Activated CD4-positive, alpha-beta T cell treated with anti-CD3 and anti-CD28 coated beads for 48 hours (primary cell): ENCODE measurements around the gene FBXO5.
A peak's percentile ranks its signal among the peaks of the same experiment; 100 is the strongest.
"Not testable (repeated sequence)": the region's sequence is repeated elsewhere in the genome, so short reads cannot be mapped to it uniquely, and the experiment has no call there.

Experiments used
- DNase-seq: peaks from one replicate; pipeline ENCODE4 v3.0.0-alpha.2; 2020

Gene FBXO5, protein sequence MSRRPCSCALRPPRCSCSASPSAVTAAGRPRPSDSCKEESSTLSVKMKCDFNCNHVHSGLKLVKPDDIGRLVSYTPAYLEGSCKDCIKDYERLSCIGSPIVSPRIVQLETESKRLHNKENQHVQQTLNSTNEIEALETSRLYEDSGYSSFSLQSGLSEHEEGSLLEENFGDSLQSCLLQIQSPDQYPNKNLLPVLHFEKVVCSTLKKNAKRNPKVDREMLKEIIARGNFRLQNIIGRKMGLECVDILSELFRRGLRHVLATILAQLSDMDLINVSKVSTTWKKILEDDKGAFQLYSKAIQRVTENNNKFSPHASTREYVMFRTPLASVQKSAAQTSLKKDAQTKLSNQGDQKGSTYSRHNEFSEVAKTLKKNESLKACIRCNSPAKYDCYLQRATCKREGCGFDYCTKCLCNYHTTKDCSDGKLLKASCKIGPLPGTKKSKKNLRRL

DNA sequence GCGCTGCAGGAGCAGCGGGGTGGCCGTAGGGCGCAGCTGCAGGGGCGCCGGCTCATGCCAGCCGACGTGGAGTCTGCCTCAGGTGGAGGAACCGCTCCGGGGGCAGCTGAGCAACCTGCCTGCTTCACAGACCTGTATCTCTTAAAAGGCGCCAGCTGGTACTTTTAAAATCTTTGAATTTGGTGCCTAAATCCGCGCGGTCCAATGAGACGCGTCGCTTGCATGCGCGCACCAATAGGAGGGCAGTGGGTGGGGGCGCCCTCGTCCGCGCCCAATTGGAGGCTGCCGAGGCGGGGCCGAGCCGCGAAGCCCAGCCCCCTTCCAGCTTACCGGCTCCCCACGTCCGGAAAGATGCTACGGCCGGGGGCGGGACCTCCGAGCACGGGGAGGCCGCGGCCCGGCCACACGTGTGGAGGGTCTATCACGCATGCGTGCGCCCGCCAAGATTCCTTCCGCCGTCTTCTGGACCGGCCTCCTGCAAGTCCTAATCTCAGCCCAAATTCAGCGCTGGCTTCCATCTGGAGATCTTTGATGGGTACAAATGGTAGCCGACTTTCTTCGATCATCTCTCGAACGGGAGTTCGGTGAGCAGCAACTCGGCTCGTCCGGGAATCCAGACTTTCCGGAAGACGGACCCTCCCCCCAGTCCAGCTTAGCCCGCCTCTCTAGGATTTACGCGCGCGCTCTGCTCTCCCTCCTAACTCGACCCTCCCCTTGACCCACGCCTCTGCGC lies at the start of gene FBXO5:
TSS of gene FBXO5 (minus strand) at position 138 of the 733 bp plus-strand sequence. CDS start at position 56, 82 bp downstream.
- peak; percentile 98 for DNase-seq

DNA sequence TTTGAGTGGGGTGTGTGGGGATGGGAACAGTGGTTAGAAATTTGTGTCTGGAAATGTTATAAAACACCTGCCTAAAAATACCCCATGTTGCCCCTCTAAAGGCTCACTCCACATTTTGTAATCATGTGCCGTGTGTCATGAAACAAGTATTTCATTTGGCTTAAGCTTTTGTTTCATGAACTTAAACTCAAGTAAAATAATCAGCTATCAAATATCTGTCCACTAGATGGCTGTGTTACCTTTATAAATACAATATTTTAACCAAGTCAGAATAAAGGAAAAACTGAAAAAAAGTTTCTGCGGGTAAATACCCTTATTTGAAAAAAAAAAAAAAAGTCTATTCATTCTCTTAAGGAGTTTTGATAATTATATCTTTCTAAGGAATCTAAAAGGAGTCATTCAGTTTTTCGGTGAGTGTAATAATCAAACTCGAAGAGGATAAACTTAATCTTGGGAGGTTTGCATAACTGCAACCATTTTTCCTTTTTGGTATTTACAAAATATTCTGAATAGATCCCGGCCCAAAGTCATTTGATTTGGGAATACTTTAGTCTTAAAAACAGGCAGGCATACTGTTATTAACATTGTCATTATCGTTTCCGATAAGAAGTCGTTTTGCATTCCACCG lies 49.5 kb upstream of the FBXO5 start:
- no peak for DNase-seq

DNA sequence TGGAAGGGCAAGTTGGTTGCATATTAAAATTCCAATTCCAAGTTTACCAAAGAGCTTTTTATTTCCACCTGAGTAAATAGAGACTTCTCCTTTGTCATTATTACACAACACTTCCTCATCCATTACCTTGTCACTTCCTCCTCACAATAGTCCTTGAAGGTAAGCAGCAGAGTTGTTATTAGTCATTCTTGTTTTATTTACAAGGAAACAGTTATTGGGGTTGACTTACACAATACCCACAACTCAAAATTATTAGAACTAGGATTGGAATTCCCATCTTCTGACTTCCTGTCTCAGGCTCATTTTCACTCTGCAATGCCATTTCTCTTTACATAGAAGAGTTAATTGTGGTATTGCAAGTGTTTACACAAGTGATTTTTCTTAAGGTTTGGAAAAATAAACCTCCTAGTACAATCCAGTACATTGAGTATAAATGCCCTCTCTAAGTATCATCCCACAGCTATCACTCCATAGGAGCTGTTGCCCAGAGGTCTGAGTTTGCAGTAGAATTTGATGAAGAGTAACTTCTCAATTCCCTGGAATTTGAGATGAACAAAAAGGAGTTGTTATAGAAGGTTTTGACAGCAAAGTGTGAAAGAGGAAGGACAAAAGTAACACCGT lies 48.6 kb upstream of the FBXO5 start:
- DNase-seq: no peak

DNA sequence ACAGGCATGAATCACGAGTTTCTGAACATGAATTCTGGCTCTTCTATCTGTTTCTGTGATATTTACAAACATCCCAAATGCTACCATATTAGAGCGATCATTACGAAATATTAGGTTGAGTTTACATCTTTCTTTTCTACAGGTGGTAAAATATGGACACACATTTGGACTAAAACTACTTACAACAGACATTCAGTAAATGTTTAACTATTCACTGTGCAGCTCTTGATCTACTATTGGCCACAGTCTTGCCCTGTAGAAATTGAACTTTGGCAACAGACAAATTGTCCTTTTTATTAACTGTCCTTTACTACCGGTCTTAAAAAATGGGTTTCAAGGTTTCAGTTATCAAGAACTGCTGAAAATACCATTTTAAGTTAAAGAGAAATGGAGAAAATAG lies 46.1 kb upstream of the FBXO5 start:
- DNase-seq: no peak

DNA sequence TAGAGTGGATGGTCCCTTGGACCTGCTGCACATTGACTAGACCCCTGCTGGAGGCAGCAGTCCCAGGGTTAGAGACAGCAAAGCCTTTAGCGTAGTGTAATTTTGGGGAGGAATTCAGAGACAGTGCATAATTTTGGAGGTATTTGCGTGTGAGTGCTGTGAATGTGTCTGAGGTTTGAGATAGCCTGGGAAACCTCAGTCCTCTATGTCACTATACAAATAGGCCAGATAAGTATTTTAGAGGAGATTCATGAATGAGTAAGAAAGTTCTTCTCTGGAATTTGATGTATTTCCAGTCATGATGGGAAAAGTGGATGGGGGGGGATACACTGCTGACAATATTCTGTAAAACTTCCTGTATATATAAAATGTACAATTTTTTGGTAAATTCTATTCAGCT lies 45.4 kb upstream of the FBXO5 start:
- no peak for DNase-seq

DNA sequence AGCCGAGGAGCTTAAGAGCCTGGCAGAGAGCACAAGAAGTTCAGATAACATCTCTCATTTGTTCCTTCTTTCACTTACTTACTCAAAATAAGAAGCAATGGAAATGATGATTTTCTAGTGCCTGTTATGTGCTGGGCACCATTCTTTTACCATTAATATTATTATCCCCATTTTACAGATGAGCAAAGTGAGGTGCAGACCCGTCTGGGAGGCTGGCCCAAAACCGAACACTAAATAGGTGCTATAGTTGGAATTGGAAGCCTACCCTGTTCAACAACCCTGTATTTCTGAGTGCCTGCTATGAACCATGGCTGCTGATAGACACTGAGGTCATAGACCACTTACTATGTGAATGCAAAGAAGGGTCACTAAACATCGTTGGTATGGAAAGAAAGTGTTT lies 44.6 kb upstream of the FBXO5 start:
- DNase-seq: no peak

DNA sequence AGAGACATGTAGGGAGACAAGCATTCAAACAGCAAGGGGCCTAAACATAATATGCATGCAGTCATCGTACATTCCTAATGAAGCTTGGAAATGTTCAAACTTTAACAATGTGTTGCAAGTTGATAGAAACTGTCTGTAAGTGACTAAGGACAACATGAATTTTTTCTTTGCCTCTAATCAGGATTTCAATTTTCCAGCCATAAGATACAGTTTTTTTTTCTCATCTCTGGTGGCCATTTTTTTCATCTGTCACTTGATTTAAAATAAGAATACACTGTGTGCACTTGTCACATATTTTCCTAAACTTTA lies 41.8 kb upstream of the FBXO5 start:
- no peak for DNase-seq

DNA sequence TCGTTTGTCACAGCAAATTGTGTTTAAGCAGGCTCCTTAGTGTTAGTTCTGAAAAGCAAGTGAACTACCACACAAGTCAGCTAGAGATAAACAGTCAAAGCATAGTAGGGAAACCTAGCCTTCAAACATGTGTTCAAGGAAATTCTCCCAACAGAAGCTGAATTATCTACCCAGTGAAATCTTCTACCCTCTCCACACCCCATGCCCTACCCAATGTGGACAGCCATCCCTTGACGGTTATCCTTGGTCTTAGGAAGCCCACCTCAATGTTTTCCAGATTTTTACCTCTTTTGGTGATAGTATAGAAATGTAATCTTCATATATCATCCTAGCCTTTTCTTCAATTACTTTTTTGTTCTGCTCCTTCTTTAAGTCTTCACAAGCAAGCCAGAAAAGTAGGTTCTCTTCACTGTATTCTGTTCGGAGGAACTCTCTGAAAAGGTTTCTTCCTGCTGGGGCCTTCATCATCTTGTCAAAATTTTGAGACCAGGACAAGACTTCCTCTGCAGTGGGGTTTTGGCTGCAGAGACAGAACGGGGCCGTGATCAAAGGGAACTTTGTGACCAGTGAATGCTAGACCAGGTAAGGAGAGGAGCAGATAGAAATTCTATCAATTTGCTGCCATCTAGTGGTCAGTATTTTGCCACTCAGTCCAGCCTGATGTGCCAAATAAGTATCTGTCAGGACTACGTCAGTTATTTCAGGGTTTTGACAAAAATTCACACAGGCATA lies 41.3 kb upstream of the FBXO5 start:
- peak; percentile 45 for DNase-seq

DNA sequence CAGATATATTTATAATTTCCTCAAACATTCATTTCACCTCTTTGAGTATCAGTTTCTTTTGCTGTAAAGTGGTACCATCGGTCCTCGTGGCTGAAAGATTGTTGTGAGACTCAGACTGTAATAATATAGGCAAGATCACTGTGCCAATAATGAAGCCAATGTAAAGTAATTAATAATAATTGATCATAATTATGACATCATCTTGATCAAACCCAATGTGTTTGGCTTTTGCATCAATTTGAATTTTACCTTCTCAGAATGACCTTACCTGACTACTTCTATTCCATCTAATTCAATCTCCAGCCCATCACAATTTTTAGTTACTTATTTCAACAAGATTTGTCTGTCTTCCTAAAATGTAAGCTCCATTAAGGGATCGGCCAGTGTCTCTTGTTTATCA lies 35.5 kb upstream of the FBXO5 start:
- no peak for DNase-seq

DNA sequence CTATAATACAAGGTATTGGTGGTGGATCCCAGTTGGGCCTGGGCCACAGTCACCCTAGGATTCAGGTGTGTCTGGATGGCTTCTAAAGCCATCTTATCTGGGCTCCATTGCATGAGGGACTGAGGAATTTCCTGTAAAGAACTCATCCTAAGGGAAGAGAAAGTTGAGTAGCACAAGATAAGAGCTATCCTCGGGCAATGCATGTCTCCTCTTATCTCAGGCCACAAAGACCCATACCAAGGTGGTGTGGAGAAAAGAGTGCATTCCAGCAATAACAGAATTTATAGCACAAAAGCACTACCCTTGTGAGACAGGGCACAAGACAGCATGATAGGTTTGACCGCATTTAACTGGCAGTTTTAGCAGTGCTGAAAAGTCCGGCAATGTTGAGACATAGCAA lies 34.0 kb upstream of the FBXO5 start:
- no peak for DNase-seq

DNA sequence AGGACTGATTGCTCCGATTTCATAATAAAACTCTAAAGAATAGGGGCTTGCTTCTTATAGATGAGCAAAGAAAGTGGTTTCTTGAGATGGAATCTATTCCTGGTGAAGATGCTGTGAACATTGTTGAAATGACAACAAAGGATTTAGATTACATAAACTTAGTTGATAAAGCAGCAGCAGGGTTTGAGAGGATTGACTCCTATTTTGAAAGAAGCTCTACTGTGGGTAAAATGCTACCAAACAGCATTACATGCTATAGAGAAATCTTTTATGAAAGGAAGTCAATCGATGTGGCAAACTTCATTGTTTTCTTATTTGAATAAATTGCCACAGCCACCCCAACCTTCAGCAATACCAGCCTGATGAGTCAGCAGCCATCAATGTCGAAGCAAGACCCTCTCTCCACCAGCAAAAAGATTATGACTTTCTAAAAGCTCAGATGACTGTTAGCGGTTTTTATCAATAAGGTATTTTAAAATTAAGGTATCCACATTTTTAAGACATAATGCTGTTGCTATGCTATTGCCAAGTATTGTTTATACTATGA lies 32.3 kb upstream of the FBXO5 start:
- DNase-seq: no peak

DNA sequence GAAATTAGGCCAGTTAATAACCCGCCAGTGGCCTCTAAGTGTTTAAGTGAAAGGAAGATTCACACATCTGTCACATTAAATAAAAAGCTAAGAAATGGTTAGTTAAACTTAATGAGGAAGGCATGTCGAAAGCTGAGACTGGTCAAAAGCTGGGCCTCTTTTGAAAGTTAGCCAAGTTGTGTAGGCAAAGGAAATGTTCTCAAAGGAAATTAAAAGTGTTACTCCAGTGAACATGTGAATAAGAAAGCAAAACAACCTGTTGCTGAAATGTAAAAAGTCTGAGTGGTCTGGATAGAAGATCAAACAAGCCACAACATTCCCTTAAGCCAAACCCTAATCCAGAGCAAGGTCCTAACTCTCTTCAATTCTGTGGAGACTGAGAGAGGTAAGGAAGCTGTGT lies 30.6 kb upstream of the FBXO5 start:
- no peak for DNase-seq

DNA sequence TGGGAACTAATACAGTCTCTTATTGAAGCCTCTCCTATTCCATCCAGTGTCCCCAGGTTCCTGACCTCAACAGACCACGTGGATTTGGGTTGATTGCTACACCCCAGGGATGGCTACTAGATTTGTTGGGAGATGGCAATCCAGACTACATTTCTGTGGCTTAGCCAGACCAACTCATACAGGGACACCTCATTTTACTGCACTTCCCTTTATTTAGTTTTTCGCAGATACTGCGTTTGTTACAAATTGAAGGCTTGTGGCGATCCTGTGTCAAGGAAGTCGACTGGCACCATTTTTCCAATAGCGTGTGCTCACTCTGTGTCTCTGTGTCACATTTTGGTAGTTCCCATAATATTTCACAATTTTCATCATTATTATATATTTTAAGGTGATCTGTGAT lies 30.0 kb upstream of the FBXO5 start:
- DNase-seq: no peak

DNA sequence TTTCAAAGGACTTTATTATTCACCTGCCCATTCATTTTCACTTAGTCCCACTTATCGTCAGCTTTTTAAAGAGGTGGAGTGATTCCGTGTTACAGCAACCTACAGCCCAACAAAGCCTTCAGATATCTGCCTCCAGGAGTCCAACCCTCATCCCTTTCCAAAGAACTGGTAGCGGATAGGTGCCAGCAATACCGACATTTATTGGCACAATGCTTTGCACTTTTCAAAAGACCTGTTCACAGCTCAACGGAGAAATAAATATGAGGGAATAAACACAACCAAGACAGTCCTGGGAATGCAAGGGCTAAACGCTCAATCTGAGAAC lies 20.5 kb upstream of the FBXO5 start:
- DNase-seq: no peak

DNA sequence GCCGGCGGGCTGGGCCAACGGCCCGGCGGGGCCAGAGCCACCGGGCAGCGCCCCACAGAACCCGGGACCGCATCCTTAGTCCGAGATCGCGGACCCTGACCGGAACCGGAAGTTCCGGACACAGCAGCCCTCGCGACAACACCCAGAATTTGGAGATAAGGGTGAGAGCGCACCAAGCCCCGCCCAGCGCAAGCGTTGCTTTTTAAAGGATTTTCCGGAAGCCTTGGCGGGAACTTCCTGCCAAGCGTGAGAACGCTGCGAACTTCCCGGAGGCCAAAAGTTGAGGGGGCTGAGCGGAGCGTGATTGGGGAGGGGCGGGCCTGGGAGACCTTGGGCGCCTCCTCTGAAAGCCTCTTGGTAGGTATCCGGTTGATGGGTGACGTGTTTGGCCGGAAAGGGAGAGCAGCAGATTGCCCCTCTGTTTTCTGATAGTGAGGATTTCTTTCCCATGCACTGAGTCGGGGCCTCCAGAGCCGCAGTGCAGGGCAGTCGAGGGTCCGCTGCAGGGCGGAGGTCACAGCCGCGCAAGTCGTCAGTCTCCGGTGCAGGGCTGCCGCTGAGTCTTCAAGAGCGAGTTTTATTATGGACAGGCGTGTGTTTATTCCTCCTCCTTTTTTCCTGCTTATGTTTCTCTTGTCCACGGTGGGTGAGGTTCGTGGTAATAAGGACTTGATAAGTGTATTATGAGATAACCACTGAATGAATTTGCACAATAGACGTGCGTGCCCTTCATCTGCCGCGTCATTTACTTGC lies 19.9 kb upstream of the FBXO5 start, which contains the start of gene MTRF1L:
TSS of gene MTRF1L (minus strand) at position 97 of the 753 bp plus-strand sequence. CDS start at position 73, 24 bp downstream.
- DNase-seq: peak; percentile 94

DNA sequence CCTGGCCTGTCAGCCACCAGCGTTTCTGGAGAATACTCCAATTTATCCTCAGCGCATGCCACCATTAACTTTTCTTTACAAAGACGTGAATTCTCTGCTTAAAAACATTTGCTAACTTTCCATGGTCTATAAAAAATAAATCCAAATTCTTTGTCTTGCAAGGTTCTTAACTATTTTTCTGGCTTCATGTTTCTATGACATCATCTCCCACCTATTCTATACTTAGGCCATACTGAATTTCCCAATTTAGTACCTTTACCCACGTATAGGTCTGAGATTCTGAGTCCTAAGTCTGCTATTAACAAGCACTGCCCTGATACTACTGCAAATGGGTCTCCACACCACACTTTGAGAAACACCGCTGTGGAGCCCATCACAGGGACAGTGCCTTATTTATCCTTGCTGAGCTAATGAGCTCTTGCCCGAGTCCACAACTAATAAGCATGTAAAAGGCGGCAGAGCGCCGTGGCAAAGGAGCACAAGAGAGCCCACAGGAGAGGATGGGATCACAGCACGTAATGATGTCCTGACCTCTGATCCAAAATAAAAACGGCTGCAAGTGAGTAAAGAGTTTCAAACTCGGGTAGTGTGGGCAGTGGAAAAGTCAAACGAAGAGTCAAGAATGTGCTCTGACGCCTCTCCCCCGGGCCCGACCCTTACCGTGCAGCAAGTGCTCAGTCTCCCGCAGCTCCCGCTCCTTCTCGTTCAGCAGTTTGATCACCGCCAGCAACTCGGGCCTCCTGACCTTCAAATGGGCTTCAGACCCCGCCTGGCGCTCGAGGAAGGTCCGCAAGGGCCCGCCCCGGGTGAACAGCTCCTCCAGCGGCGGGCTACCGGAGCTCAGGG lies 19.1 kb upstream of the FBXO5 start:
- peak; percentile 32 for DNase-seq

DNA sequence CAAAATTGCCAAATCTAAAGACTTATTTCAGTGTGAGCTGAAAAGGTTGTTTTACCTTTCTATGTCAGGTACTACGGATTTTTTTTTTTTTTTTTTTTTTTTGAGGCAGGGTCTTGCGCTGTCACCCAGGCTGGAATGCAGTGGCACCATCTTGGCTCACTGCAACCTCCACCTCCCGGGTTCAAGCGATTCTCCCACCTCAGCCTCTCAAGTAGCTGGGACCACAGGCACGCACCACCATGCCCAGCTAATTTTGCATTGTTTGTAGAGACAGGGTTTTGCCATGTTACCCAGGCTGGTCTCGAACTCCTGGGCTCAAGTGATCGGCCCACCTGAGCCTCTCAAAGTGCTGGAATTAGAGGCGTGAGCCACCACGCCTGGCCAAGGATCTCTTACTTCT lies 17.9 kb upstream of the FBXO5 start:
- DNase-seq: not testable (repeated sequence)

DNA sequence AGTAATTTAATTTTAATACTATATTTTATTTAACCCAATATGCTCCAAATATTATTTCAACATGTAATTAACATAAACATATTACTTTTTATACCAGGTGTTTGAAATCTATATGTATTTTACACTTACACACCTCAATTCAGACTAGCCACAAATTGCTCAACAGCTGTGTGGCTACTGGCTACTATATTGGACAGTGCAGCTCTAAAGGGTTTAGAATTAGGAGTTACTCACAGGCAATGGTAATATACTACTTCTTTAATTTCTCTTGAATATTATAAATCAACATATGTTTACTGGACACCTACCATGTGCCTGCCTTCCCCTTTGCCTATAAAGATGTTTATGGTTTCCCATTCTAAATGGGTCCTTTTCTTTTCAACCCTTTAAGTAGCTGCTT lies 17.4 kb upstream of the FBXO5 start:
- no peak for DNase-seq

DNA sequence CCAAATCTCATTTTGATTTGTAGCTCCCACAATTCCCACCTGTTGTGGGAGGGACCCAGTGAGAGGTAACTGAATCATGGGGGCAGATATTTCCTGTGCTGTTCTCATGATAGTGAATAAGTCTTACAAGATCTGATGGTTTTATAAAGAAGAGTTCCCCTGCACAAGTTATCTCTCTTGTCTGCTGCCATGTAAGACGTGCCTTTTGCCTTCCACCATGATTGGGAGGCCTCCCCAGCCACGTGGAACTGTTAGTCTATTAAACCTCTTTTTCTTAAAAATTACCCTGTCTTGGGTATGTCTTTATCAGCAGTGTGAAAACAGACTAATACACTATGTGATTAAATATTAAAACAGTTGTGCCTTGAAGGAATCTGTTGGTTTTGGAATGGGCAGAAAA lies 16.7 kb upstream of the FBXO5 start:
- not testable (repeated sequence) for DNase-seq

DNA sequence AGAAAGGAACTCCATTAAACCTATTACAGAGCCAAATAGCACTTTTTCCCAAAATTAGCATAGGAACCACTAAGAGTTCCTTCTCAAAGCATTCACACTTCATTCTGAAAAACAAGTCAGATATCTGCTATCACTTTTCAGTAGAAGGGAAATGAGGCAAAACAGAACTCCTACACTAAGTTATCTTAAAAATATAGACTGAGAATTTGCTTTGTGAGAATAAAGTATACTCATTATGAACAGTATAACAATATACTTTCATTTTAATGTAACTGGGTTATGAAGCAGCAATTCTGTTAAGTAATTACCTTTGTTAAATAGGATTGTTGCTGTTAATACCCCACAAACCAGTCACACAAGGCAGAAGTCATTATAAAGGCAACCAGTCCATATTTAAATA lies 11.0 kb upstream of the FBXO5 start:
- no peak for DNase-seq

DNA sequence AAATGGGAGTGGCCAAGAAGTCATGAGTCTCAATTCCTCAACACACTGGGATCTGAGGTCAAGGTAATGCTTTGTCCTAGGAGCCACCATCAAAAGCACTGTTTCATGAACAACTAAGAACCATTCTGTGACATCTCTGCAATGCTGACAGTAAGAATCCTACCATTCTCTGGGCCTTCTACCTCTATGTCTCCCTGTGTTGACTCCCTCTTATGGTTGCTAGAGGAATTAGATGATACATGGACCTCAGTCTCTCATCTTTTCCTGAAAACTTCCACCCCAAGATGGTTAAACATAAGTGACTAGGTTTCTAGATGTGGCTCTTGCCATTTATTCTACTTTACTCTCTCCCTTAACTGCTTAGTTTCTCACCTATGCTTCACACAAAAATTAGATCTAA lies 10.6 kb upstream of the FBXO5 start:
- no peak for DNase-seq
